ENCODE measurements around the gene PPFIBP1.

PPFIBP1 gene

GRCh38 chr12:27523642-27524493 is at the start of gene PPFIBP1:
PPFIBP1 (plus strand) TSS chr12:27524206; CDS start chr12:27633397, 109,191 bp downstream.
- peak; percentile 89 for DNase-seq

GRCh38 chr12:27474344-27474743 is 49.7 kb upstream of the PPFIBP1 start:
- no peak for DNase-seq

- DNase-seq: no peak
Measured at GRCh38 chr12:27477049-27477448, 47.0 kb upstream of the PPFIBP1 start.

- no peak for DNase-seq
Measured at GRCh38 chr12:27478949-27479348, 45.1 kb upstream of the PPFIBP1 start.

GRCh38 chr12:27480016-27480415 is 44.0 kb upstream of the PPFIBP1 start:
- no peak for DNase-seq

- DNase-seq: no peak
Measured at GRCh38 chr12:27486961-27487360, 37.0 kb upstream of the PPFIBP1 start.

GRCh38 chr12:27488479-27488878 is 35.5 kb upstream of the PPFIBP1 start:
- DNase-seq: no peak

GRCh38 chr12:27491226-27491625 is 32.8 kb upstream of the PPFIBP1 start:
- no peak for DNase-seq

- DNase-seq: no peak
Measured at GRCh38 chr12:27493260-27493940, 30.6 kb upstream of the PPFIBP1 start.

- no peak for DNase-seq
Measured at GRCh38 chr12:27497446-27497845, 26.6 kb upstream of the PPFIBP1 start.

- no peak for DNase-seq
Measured at GRCh38 chr12:27498149-27498548, 25.9 kb upstream of the PPFIBP1 start.

GRCh38 chr12:27498761-27499160 is 25.2 kb upstream of the PPFIBP1 start:
- DNase-seq: no peak

- no peak for DNase-seq
Measured at GRCh38 chr12:27499377-27499776, 24.6 kb upstream of the PPFIBP1 start.

- DNase-seq: no peak
Measured at GRCh38 chr12:27500546-27500945, 23.5 kb upstream of the PPFIBP1 start.

- DNase-seq: no peak
Measured at GRCh38 chr12:27502021-27502435, 22.0 kb upstream of the PPFIBP1 start.

GRCh38 chr12:27504507-27504906 is 19.5 kb upstream of the PPFIBP1 start:
- DNase-seq: no peak

- DNase-seq: no peak
Measured at GRCh38 chr12:27505109-27505508, 18.9 kb upstream of the PPFIBP1 start.

GRCh38 chr12:27505761-27506160 is 18.2 kb upstream of the PPFIBP1 start:
- no peak for DNase-seq

- no peak for DNase-seq
Measured at GRCh38 chr12:27506645-27507189, 17.3 kb upstream of the PPFIBP1 start.

GRCh38 chr12:27508736-27509431 is 15.1 kb upstream of the PPFIBP1 start:
- DNase-seq: no peak

GRCh38 chr12:27511031-27511722 is 12.8 kb upstream of the PPFIBP1 start:
- DNase-seq: no peak

GRCh38 chr12:27511723-27512045 is 12.3 kb upstream of the PPFIBP1 start:
- no peak for DNase-seq

Measured in NCI-H187 treated with DMSO at 0.1 percent for 48 hours (cell line).